AG04450 (cell line): ENCODE results near the gene ERC1. TPM values are rescaled to one million over a fixed set of nuclear protein-coding genes. Genes with fewer than 3 reads are reported as not detected.

Source experiments
- CTCF ChIA-PET: fragments of 300-600, 350-600 bp; formaldehyde crosslinking; extraction: SDS; loops from one replicate; lab custom pipeline; 2022; ENCODE audit warnings: antibody characterized with exemption, inconsistent platforms; lab: Charles Lee
- POLR2A ChIA-PET: fragments of 350-600 bp; formaldehyde crosslinking; extraction: SDS; loops from one replicate; lab custom pipeline; 2021; ENCODE audit warnings: antibody characterized with exemption, inconsistent platforms; lab: Yijun Ruan, JAX
- DNase-seq: peaks from one replicate; pipeline ENCODE4 v3.0.0-alpha.2; 2011; ENCODE audit warnings: low read depth, low spot score
- H3K27ac ChIP-seq: one replicate; pipeline ENCODE4 v1.5.1; 2012; ENCODE audit warnings: low read depth, low read length, control low read depth
- H3K27me3 ChIP-seq: one replicate; pipeline ENCODE4 v1.6.0; 2012; ENCODE audit warnings: low read length; ENCODE audit not compliant: control insufficient read depth, insufficient read depth
- H3K4me3 ChIP-seq: 2 replicates; pipeline ENCODE4 v1.5.1; 2011; ENCODE audit warnings: mild to moderate bottlenecking, low read depth, low read length, control low read depth
- H3K9me3 ChIP-seq: 2 replicates; pipeline ENCODE4 v1.5.1; 2012; ENCODE audit warnings: low read length; ENCODE audit not compliant: control insufficient read depth, insufficient read depth
- polyA plus RNA-seq: library from polyadenylated mRNA; depleted of rRNA; stranded (reverse); fragments of >200 nt; gene quantifications from 2 replicates; pipeline ENCODE4 v1.2.3, GENCODE V29; 2011
- TF ChIP-seq, protein P1 (sequence below): IDR thresholded peaks from 2 replicates; pipeline ENCODE4 v1.5.1; 2011; ENCODE audit warnings: low read depth, low read length, control low read depth, inconsistent platforms

ERC1 gene
- polyA plus RNA-seq, 1 experiment, result 28.6 TPM

- Histone ChIP-seq H3K27me3 (no peaks in the 10 kb centered on the region), H3K4me3 (no peak overlapping the region), H3K27ac (no peak overlapping the region), H3K9me3 (no peaks in the 10 kb centered on the region; the same call in 1 of the 2 replicates)
- ChIA-PET POLR2A (no interaction called here), CTCF (no interaction called here)
- TF ChIP-seq, protein P1, sequence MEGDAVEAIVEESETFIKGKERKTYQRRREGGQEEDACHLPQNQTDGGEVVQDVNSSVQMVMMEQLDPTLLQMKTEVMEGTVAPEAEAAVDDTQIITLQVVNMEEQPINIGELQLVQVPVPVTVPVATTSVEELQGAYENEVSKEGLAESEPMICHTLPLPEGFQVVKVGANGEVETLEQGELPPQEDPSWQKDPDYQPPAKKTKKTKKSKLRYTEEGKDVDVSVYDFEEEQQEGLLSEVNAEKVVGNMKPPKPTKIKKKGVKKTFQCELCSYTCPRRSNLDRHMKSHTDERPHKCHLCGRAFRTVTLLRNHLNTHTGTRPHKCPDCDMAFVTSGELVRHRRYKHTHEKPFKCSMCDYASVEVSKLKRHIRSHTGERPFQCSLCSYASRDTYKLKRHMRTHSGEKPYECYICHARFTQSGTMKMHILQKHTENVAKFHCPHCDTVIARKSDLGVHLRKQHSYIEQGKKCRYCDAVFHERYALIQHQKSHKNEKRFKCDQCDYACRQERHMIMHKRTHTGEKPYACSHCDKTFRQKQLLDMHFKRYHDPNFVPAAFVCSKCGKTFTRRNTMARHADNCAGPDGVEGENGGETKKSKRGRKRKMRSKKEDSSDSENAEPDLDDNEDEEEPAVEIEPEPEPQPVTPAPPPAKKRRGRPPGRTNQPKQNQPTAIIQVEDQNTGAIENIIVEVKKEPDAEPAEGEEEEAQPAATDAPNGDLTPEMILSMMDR, result no peak
- DNase-seq, result no peak
Measured at GRCh38 chr12:1382826-1383225, 391.8 kb downstream of the ERC1 start.

GRCh38 chr12:1383758-1384157, 392.7 kb downstream of the ERC1 start:
- no peak for DNase-seq
- H3K9me3 ChIP-seq, result no peaks in the 10 kb centered on the region; the same call in 1 of the 2 replicates
- no peak overlapping the region for H3K4me3 ChIP-seq
- CTCF ChIA-PET, result interaction anchor here (1.1 kb wide), 1 partner anchor 199 kb away, joined by 3 read pairs; no protein-coding TSS in a partner anchor
- H3K27me3 ChIP-seq, result no peaks in the 10 kb centered on the region
- TF ChIP-seq, protein P1, result no peak
- POLR2A ChIA-PET, result interaction anchor here (0.6 kb wide), 1 partner anchor 23 kb away, joined by 9 read pairs; no protein-coding TSS in a partner anchor
- H3K27ac ChIP-seq, result no peak overlapping the region

- no peaks in the 10 kb centered on the region for H3K27me3 ChIP-seq
- no peak overlapping the region for H3K27ac ChIP-seq
- no peak for DNase-seq
- H3K9me3 ChIP-seq, result no peaks in the 10 kb centered on the region; the same call in 1 of the 2 replicates
- H3K4me3 ChIP-seq, result no peak overlapping the region
- POLR2A ChIA-PET, result no interaction called here
- TF ChIP-seq, protein P1, result no peak
- CTCF ChIA-PET, result interaction anchor here (1.1 to 1.3 kb wide), 2 partner anchors 198 to 267 kb away, joined by 3 to 6 read pairs; no protein-coding TSS in a partner anchor
Measured at GRCh38 chr12:1384910-1385309, 393.9 kb downstream of the ERC1 start.

DNA sequence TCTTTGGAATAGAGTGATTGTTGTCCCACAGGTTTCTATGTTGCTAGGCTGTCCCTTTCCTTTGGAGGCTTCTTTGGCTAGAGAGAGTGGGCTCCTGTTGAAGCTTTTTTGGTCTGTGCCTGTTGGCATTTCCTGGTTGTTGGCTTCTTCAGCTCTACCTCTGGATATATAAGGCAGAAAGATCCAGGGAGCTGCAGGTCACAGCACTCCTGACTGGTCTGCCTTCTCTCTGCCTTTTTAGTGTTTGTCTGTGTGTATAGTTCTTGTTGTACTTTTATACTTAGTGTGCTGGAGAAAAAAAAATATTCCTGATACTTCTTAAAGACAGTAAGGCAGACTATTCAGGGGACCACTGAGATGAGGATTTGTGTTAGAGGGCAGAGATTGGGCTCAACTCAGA, 400.7 kb downstream of the ERC1 start:
- TF ChIP-seq, protein P1, result no peak
- H3K27me3 ChIP-seq, result no peaks in the 10 kb centered on the region
- no peak overlapping the region for H3K4me3 ChIP-seq
- peaks cover 6% of the 10 kb centered on the region; the same call in 1 of the 2 replicates for H3K9me3 ChIP-seq
- ChIA-PET POLR2A (no interaction called here), CTCF (no interaction called here)
- no peak overlapping the region for H3K27ac ChIP-seq
- no peak for DNase-seq

DNA sequence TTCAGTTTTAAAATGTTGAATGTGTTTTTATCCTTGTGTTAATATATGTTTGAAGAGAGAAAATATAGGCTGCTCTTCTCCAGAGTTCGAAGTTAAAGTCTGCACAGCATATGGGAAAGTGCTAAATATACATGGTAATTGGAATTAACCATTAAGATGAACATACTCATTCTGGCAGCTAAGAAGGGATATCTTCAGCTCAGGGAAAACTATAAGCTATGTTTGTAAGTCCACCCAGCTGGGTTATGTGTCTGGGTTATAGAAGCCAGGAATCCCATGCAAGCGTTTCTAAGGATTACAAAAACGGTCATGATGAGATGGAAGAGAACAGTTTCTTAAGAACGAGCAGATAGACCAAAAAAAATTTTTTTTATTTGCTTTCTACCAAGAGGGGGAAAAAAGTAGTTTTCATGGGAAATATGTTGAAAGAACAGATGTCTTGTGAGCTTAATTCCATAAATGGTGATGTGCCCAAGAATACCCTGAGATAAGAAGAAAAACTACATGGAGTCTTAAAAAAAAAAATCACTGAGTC, 404.5 kb downstream of the ERC1 start:
- no peak for DNase-seq
- ChIA-PET CTCF (interaction anchor here (1.5 kb wide), 1 partner anchor 278 kb away, joined by 3 read pairs; no protein-coding TSS in a partner anchor), POLR2A (no interaction called here)

More for the DNA sequence above, 404.5 kb downstream of the ERC1 start:
- H3K4me3 ChIP-seq, result no peak overlapping the region
- H3K27me3 ChIP-seq, result no peaks in the 10 kb centered on the region
- peaks cover 6% of the 10 kb centered on the region; the same call in 1 of the 2 replicates for H3K9me3 ChIP-seq
- no peak overlapping the region for H3K27ac ChIP-seq
- TF ChIP-seq, protein P1, result no peak
